ENCODE results near the gene AGO1.
"Not testable (repeated sequence)": the region's sequence is repeated elsewhere in the genome, so short reads cannot be mapped to it uniquely, and the experiment has no call there.

Gene AGO1

GRCh38 chr1:35864813-35865212 is 18.2 kb upstream of the AGO1 start:
- H3K4me3 ChIP-seq (ENCODE audit: low read depth, low read length) = no peak overlapping the region
- no peak for TF ChIP-seq CTCF (IDR thresholded peaks at IDR 0.05; ENCODE audit: low read depth, low read length, missing control alignments)

DNA sequence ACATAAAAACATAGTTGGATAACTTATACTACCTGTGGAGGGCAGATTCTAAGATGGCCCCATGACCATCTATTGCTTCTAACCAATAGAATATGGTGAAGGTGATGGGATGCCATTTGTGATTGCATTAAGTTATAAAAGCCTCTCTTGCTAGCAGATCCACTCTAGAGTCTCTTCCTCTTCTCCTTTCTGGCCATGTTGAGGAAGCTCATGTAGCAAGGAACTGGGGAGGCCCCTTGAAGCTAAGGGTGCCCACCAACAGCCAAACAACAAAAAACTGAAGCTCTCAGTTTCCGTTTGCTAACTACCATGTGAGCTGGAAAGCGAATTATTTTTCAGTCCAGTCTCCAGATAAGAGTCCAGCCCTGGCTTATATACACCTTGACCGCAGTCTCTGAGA is 16.0 kb upstream of the AGO1 start:
- H3K4me3 ChIP-seq (ENCODE audit: low read depth, low read length) = no peak overlapping the region
- no peak for DNase-seq (ENCODE audit: low read depth)
- TF ChIP-seq CTCF (IDR thresholded peaks at IDR 0.05; ENCODE audit: low read depth, low read length, missing control alignments) = no peak

More at GRCh38 chr1:35864813-35865212, 18.2 kb upstream of the AGO1 start:
- no peak for DNase-seq (ENCODE audit: low read depth)

GRCh38 chr1:35869245-35869950 is 13.6 kb upstream of the AGO1 start:
- not testable (repeated sequence) for H3K4me3 ChIP-seq (ENCODE audit: low read depth, low read length); DNase-seq (ENCODE audit: low read depth)

DNA sequence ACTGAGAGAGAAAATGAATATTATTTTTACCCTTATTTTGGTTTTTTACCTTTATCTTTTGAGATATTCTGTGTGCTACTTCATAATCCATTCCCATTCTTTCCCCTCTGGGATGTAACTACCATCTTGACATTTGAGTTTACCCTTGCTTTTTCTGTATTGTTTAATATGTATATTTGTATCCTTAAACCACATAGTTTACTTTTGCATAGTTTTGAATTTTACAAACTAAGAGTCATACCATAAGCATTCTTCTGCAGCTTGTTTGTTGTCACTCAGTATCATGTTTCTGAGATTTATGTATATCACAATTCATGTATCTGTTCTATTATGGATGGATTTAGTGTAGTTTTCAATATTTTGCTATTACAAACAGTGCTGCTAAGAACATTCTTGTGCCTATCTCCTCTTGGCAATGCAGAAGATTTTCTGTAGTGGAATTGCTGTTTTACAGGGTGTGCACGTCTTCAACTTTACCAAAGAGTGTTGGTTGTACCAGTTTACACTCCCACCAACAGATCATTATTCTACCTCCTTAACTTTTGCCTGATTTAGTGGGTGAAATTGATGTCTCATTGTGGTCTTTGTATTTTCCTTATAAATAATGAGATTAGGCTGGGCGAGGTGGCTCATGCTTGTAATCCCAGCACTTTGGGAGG is 12.2 kb upstream of the AGO1 start:
- no peak for TF ChIP-seq CTCF (IDR thresholded peaks at IDR 0.05; ENCODE audit: low read depth, low read length, missing control alignments)
- H3K4me3 ChIP-seq (ENCODE audit: low read depth, low read length) = no peak overlapping the region
- DNase-seq (ENCODE audit: low read depth) = no peak

DNA sequence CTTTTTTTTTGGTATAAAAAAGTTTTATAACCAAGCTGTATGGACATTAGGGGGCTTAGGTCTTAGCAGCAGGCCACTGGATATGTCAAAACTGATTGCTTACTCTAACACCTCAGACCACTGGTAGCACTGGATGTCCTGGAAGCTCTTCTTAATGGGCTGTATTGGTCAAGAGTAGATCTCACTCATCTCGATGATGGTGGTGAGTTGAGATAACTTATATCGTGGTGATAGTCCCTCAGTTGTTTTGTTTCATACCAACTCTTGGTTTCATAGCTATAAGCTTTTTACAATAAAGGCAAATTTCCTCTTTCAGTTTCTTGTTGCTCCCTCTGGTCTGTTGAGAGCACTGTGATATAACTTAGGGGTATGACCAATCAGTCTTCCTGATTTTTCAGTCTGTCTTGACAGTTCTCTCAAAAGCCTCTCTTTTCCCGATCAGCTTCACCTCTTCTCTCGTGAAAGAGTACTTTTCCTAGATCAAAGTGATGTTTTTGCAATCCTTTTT is 9.7 kb upstream of the AGO1 start:
- no peak overlapping the region for H3K4me3 ChIP-seq (ENCODE audit: low read depth, low read length)
- no peak for TF ChIP-seq CTCF (IDR thresholded peaks at IDR 0.05; ENCODE audit: low read depth, low read length, missing control alignments)
- no peak for DNase-seq (ENCODE audit: low read depth)

DNA sequence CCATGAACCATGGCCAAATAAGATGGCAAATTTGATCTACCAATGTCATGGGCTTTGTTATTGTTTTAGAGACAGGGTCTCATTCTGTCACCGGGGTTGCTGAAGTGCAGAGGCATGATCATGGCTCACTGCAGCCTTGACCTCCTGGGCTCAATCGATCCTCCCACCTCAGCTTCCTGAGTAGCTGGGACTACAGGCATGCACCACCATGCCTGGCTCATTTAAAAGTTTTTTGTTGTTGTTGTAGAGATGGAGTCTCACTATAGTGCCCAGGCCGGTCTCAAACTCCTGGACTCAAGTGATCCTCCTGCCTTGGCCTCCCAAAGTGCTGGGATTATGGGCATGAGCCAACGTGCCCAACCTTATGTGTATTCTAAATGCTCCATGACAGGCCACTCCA is 8.9 kb upstream of the AGO1 start:
- not testable (repeated sequence) for H3K4me3 ChIP-seq (ENCODE audit: low read depth, low read length); DNase-seq (ENCODE audit: low read depth)

DNA sequence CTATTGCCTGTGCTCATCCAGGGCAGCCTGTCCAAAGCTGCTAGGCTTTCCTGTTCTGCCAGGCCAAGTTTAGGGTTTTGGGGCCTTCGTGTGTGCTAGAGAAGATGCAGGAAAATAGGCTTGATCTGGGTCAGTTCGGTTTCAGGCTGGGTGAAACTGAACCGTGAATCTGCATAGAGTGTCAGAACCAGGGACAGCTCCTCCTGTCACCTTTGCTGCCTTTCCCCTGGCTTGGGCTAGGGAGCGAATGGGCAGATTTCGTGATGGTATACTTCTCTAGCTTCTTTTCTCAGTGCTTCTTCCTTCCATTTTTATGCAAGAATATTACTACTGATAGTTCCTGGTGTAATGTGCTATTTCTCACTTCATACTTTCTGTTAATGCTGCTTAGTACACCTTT is 6.0 kb upstream of the AGO1 start:
- TF ChIP-seq CTCF (IDR thresholded peaks at IDR 0.05; ENCODE audit: low read depth, low read length, missing control alignments) = no peak
- no peak for DNase-seq (ENCODE audit: low read depth)
- no peak overlapping the region for H3K4me3 ChIP-seq (ENCODE audit: low read depth, low read length)

DNA sequence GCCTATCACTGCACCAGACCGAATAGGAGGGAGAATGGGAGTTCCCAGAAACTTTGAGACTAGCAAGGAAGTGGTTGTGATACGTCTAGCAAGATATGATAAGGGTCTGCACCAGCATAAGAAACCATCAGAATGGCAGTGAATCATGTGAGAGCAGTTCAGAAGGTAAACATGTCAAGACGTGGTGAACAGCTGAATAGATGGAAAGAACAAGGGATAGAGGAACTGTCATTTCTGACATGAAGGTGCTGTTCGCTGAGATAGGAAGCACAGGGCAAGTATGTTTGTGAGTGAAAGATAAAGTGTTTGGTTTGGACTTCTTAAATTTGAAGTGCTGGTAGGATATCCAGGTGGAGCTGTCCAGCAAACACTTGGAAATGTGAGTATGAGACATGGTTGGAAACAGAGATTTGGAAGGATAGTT is 1.1 kb upstream of the AGO1 start:
- no peak overlapping the region for H3K4me3 ChIP-seq (ENCODE audit: low read depth, low read length)
- DNase-seq (ENCODE audit: low read depth) = no peak

More for the DNA sequence above, 1.1 kb upstream of the AGO1 start:
- no peak for TF ChIP-seq CTCF (IDR thresholded peaks at IDR 0.05; ENCODE audit: low read depth, low read length, missing control alignments)

All from GM12864 (cell line).